ENCODE results near the gene MEX3D. TPM values are rescaled to one million over a fixed set of nuclear protein-coding genes. Genes with fewer than 3 reads are reported as not detected.

The MEX3D gene
- total RNA-seq, 4 donors from 2014 or later = 2.4 to 7.9 (median 5.3) TPM

DNA sequence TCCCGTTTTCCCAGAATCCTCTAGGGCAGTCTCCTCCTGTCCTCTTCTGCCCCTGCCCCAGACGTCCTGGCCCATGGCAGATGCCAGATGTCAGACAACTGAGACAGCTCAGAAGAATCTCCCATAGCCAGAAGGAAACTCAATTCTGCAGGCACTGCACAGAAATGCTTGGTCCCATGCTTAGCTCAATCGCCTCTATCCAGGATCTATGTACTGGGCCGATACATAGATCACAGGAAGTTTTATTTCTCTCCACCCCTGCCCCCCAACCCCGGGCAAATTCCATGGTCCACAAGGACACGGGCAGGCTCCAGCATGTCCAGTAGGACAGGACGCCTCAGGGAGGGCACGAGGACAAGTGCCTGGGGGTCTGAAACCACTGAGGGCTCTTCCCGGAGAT, 19.7 kb upstream of the MEX3D start:
- TF ChIP-seq, protein P1, sequence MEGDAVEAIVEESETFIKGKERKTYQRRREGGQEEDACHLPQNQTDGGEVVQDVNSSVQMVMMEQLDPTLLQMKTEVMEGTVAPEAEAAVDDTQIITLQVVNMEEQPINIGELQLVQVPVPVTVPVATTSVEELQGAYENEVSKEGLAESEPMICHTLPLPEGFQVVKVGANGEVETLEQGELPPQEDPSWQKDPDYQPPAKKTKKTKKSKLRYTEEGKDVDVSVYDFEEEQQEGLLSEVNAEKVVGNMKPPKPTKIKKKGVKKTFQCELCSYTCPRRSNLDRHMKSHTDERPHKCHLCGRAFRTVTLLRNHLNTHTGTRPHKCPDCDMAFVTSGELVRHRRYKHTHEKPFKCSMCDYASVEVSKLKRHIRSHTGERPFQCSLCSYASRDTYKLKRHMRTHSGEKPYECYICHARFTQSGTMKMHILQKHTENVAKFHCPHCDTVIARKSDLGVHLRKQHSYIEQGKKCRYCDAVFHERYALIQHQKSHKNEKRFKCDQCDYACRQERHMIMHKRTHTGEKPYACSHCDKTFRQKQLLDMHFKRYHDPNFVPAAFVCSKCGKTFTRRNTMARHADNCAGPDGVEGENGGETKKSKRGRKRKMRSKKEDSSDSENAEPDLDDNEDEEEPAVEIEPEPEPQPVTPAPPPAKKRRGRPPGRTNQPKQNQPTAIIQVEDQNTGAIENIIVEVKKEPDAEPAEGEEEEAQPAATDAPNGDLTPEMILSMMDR (IDR thresholded peaks at IDR 0.05 in 4 of 5, conservative IDR thresholded peaks at IDR 0.05 in 1 of 5) = no peak
- TF ChIP-seq POLR2A (IDR thresholded peaks at IDR 0.05) = no peak
- intact Hi-C loops (cut with DNase I; ENCODE audit: low total_unique reads) (no loop called here), in situ Hi-C loops (cut with MboI; ENCODE audit: low sequenced_read_pairs in 4 of 4) (no loop called here)
- H3K27ac ChIP-seq = peak overlapping the region in 2 of 4 donors; percentile 9 to 29
- no peaks in the 10 kb centered on the region for H3K9me3 ChIP-seq
- no peaks in the 10 kb centered on the region for H3K27me3 ChIP-seq
- ATAC-seq (no peak), DNase-seq (no peak)
- peaks cover 22 to 24% of the 10 kb centered on the region in 2 donors for H3K4me1 ChIP-seq
- H3K36me3 ChIP-seq = peaks cover 0 to 12% of the 10 kb centered on the region in 2 donors
- no peak overlapping the region for H3K4me3 ChIP-seq

DNA sequence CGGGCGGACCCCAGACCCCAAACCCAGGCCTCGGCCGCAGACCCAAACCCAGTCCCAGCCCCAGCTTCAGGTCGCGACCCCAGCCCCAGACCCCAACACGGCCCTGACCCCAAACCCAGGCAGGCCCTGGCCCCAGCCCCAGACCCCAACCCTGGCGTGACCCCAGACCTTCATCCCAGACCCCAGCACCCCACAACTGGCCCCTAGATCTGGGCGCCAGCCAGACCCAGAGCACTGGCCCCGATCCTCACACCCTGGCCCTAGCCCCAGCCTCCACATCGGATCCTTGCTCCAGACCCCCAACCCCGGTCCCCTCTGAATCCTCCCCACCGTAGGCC, 17.1 kb upstream of the MEX3D start:
- TF ChIP-seq POLR2A (IDR thresholded peaks at IDR 0.05) = no peak
- TF ChIP-seq, protein P1 (IDR thresholded peaks at IDR 0.05 in 4 of 5, conservative IDR thresholded peaks at IDR 0.05 in 1 of 5) = no peak
- in situ Hi-C loops (cut with MboI; ENCODE audit: low sequenced_read_pairs in 4 of 4) = no loop called here
- DNase-seq = no peak

DNA sequence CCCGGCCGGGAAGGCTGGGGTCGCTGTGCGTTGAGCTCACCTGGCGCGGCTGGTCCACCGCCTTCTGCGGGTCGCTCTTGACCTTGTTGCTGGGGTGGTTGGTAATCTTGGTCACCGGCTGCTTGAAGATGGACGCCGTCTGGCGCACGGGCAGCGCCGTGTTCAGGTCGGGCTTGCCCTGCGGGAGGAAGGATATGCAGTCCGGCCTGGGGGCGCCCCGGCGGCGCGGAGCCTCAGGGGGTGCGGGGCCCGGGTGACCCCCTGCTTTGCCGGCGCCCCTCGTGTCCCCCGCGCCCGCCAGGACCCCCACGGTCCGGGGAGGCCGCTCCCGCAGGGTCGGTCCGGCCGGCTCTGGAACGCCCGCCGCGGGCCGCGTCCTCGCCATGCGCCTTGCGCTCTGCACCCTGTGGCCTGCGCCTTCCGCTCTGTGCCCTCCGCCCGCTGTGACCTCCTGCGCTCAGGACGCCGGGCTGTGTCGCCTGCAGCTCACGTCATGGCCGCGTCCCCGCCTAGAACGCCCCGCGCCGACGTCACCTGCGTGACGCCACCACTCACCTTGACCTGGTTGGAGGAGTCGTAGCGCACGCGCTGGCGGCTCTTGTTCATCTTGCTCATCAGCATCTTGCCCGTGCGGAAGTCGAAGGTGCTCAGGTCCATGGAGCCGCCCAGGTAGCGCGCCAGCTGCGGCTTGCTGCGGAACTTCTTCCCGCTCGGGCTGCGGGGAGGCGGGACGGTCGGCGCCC, 16.5 kb upstream of the MEX3D start:
- H3K4me3 ChIP-seq = no peak overlapping the region
- H3K27ac ChIP-seq = no peak overlapping the region
- ATAC-seq = no peak
- no peak for TF ChIP-seq POLR2A (IDR thresholded peaks at IDR 0.05)
- TF ChIP-seq, protein P1 (IDR thresholded peaks at IDR 0.05 in 4 of 5, conservative IDR thresholded peaks at IDR 0.05 in 1 of 5) = no peak
- no peak for DNase-seq
- H3K36me3 ChIP-seq = peaks cover 0 to 44% of the 10 kb centered on the region in 2 donors
- peaks cover 3 to 10% of the 10 kb centered on the region in 2 donors for H3K4me1 ChIP-seq
- intact Hi-C loops (cut with DNase I; ENCODE audit: low total_unique reads) = no loop called here
- in situ Hi-C loops (cut with MboI; ENCODE audit: low sequenced_read_pairs in 4 of 4) = no loop called here
- no peaks in the 10 kb centered on the region for H3K27me3 ChIP-seq
- H3K9me3 ChIP-seq = no peaks in the 10 kb centered on the region

More for the DNA sequence above, 17.1 kb upstream of the MEX3D start:
- ATAC-seq = no peak
- H3K27me3 ChIP-seq = no peaks in the 10 kb centered on the region
- peaks cover 0 to 38% of the 10 kb centered on the region in 2 donors for H3K36me3 ChIP-seq
- no peak overlapping the region for H3K4me3 ChIP-seq
- no peak overlapping the region for H3K27ac ChIP-seq
- no peaks in the 10 kb centered on the region for H3K9me3 ChIP-seq
- peaks cover 9 to 10% of the 10 kb centered on the region in 2 donors for H3K4me1 ChIP-seq
- intact Hi-C loops (cut with DNase I; ENCODE audit: low total_unique reads) = no loop called here

DNA sequence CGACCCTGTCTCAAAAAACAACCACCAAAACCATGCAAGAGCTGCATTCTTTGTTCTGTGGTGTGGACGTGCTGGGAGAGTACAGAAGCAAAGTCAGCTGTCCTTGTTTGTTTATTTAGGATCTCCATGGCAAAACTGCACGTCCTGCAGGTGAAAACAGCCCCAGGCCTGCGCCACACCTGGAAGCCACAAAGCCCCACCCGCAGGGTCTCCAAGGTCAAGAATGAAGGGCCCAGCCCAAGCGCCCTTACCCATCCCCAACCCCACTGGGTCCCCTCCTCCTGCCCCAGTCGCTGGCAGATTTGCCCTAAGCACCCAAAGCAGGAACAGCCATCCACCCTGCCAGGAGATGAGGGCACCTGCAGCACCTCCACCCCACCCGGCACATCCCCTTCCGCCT, 14.1 kb upstream of the MEX3D start:
- TF ChIP-seq POLR2A (IDR thresholded peaks at IDR 0.05) = no peak
- ATAC-seq = no peak
- Histone ChIP-seq H3K9me3 (no peaks in the 10 kb centered on the region), H3K4me1 (no peaks in the 10 kb centered on the region), H3K36me3 (peaks cover 0 to 62% of the 10 kb centered on the region in 2 donors), H3K27me3 (no peaks in the 10 kb centered on the region), H3K27ac (no peak overlapping the region), H3K4me3 (no peak overlapping the region)
- in situ Hi-C loops (cut with MboI; ENCODE audit: low sequenced_read_pairs in 4 of 4) (no loop called here), intact Hi-C loops (cut with DNase I; ENCODE audit: low total_unique reads) (no loop called here)
- no peak for DNase-seq

DNA sequence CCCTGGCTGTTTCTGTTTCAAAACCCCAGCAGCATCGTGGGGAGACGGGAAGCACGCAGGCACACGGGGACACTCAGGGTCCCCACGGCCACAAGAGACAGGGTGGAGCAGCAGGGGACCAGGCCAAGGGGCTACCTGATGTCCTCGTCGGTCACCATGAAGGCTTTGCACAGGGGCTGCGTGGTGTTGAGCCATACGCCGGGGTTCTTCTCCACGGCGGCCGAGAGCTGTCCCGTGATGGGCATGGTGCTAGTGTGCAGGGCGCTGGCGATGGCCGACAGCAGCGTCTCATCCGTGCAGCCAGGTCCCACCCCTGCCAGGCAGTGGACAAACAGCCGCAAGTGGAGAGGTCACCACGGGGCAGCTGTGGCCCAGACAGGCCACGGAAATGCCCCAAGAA, 12.8 kb upstream of the MEX3D start:
- no peaks in the 10 kb centered on the region for H3K4me1 ChIP-seq
- intact Hi-C loops (cut with DNase I; ENCODE audit: low total_unique reads) = no loop called here
- H3K36me3 ChIP-seq = peaks cover 0 to 67% of the 10 kb centered on the region in 2 donors
- H3K9me3 ChIP-seq = no peaks in the 10 kb centered on the region
- no peak overlapping the region for H3K4me3 ChIP-seq
- no peak for ATAC-seq
- TF ChIP-seq, protein P1 (IDR thresholded peaks at IDR 0.05 in 4 of 5, conservative IDR thresholded peaks at IDR 0.05 in 1 of 5) = no peak
- TF ChIP-seq POLR2A (IDR thresholded peaks at IDR 0.05) = no peak
- in situ Hi-C loops (cut with MboI; ENCODE audit: low sequenced_read_pairs in 4 of 4) = no loop called here
- no peaks in the 10 kb centered on the region for H3K27me3 ChIP-seq
- DNase-seq = no peak
- no peak overlapping the region for H3K27ac ChIP-seq
